ENCODE data around the gene SMYD4.
"Not testable (repeated sequence)": the region's sequence is repeated elsewhere in the genome, so short reads cannot be mapped to it uniquely, and the experiment has no call there.

SMYD4 gene

GRCh38 chr17:1820528-1821252 is 9.0 kb downstream of the SMYD4 start:
- DNase-seq (ENCODE audit: low spot score) = no peak

DNA sequence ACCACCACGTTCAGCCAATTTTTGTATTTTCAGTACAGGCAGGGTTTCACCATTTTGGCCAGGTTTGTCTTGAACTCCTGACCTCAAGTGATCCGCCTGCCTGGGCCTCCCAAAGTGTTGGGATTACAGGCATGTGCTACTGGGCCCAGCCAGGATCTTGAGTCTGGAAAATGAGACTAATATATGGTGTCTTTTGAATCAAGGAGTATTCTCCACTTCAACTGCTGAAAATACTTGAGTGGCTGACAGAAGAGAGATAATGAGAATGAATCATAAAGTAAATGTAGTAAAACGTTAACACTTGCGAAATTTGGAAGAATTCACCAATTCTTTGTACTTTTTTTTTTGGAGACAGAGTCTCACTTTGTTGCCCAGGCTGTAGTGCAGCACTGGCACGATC is 16.6 kb downstream of the SMYD4 start:
- DNase-seq (ENCODE audit: low spot score) = no peak

- no peak for DNase-seq (ENCODE audit: low spot score)
Measured at GRCh38 chr17:1810450-1811103, 19.1 kb downstream of the SMYD4 start.

DNA sequence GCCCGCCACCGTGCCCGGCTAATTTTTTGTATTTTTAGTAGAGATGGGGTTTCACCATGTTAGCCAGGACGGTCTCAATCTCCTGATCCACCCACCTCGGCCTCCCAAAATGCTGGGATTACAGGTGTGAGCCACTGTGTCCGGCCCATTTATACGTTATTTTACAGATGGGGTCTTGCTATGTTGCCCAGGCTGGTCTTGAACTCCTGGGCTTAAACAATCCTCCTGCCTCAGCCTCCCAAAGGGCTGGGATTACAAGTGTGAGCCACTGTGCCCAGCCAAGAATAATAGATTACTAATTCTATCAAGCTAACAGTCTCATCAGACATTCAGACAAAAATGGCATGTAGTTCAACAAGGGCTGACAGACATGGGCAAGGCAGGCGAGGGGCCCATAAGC is 19.9 kb downstream of the SMYD4 start:
- not testable (repeated sequence) for DNase-seq (ENCODE audit: low spot score)

- DNase-seq (ENCODE audit: low spot score) = no peak
Measured at GRCh38 chr17:1808644-1809043, 21.1 kb downstream of the SMYD4 start.

GRCh38 chr17:1807890-1808289 is 21.8 kb downstream of the SMYD4 start:
- no peak for DNase-seq (ENCODE audit: low spot score)

DNA sequence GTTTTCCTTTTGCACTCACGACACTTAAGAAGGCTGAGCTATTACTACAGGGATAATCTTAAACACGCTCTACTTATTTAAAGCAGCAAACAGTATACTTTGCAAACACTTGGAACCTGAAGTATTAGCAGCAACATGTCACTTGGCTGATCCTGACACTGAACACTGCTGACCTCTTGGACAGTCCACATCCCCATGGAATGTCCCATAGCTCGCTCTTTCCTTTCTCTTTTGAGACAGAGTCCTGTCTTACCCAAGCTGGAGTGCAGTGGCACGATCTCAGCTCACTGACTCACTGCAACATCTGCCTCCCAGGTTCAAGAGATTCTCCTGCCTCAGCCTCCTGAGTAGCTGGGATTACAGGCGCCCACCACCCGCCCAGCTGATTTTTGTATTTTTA is 26.4 kb downstream of the SMYD4 start:
- no peak for DNase-seq (ENCODE audit: low spot score)

GRCh38 chr17:1802429-1802828 is 27.3 kb downstream of the SMYD4 start:
- no peak for DNase-seq (ENCODE audit: low spot score)

DNA sequence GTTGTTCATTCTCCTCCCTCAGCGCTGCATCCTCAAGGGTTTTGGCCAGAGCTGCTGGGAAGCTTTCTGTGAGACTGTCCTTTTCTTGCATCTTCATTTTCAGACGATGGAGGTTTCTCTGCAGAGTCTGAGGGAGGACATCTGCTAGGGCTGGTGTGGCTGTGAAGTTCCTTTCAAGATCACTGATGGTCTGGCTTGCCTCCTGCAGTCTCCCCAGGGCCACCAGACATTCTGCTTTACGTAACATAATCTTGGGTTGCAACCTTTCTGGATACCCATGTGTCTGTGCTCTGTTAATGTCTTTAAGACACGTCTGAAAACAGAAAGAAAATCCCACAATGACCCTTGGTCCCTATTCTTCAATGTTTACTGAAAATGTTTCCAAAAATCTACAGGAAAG is 29.0 kb downstream of the SMYD4 start:
- no peak for DNase-seq (ENCODE audit: low spot score)

DNA sequence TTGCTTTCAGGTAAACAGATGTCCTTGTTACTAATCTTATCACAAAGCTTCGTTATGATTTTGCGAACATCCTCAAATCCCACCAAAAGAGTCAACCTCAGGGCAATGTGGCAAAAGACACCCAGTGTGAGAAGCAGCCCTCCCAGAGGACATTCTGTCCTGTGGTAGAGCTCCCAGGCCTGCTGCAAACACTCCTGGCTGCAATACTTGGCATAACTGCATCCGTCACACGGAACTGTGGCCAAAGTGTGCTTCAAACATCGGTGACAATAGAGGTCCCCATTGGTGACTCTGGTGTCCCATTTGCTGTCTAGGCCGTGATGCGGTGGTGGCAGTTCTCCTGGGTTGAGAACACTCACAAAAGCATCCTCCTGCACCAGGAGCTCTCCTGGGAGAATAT is 29.5 kb downstream of the SMYD4 start:
- no peak for DNase-seq (ENCODE audit: low spot score)

DNA sequence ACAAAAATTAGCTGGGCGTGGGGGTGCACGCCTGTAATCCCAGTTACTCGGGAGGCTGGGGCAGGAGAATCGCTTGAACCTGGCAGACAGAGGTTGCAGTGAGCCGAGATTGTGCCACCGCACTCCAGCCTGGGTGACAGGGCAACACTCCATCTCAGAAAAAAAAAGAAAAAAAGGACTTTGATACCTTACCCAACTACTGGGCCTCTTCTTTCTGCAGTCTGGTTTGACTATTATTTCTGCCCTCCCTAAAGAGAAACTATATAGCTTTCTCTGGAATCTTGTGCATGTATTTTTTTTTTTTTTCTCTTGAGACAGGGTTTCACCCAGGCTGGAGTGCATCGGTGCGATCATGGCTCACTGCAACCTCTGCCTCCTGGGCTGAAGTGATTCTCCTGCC is 31.9 kb downstream of the SMYD4 start:
- DNase-seq (ENCODE audit: low spot score) = not testable (repeated sequence)

- no peak for DNase-seq (ENCODE audit: low spot score)
Measured at GRCh38 chr17:1797323-1797722, 32.4 kb downstream of the SMYD4 start.

DNA sequence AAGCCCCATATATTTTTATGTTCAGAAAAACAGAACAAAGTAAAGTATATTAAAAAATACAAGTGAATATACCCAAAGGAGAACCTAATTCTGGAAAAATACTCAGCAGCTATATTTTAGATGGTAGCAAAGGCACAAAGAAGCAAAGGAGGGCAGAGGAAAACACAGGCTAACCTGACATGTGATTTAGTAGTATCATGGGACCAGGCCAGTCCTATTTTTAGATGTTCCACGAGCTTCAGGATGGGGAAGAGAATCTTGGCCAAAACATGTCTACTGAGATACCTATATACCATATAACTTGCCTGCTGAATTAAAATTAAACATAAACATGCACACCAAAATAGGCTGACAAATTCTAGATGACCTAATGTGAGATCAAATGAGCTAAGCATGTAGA is 32.9 kb downstream of the SMYD4 start:
- DNase-seq (ENCODE audit: low spot score) = no peak

DNA sequence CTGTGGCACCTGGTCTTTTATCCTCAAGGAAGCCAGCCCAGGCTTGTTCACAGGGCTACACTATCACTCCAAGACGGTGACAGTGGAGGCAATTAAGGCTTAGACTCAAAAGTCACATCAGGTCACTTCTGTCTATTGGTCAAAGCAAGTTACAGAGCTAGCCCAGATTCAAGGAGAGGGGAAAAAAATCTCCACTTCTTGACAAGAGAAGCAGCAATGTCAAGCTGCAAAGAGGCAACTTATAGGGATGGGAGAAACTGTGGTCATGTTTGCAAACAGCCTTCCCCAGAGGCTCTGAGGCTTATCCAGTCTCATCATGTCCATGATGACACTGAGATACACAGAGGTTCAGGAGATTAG is 36.3 kb downstream of the SMYD4 start:
- DNase-seq (ENCODE audit: low spot score) = no peak

DNA sequence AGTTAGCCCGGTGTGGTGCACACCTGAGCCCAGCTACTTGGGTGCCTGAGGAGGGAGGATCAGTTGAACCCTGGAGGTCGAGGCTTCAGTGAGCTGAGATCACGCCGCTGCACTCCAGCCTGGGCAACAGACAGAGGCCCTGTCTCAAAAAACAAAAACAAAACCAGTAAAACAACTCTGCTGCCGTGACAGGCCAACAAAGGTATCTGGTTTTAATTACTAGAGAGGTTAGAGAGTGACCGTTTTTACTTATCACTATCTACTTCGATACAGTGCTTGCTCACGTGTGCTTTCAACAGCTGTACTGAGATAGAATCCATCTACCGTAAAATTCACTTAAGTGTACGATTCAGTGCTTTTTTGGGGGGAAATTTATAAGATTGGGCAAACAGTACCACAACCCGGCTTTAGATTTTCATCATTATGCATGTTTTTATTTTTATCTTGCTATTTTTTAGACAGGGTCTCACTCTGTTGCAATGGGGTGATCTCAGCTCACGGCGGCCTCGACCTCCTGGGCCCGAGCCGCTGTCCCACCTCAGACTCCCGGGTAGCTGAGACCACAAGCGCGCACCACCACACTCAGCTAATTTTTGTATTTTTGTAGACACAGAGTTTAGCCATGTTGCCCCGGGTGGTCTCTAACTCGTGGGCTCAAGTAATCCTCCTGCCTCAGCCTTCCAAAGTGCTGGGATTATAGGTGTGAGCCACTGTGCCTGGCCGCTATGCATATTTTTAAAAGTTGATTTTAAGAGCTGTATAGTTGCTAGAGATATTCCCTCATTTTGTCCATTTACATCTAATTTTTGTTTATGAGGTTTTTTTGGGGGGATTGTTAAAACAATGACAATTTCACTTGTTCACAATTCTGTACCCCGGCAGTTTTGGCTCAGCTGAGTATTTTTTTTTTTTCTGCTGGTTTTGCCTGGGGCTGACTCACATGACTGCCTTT is 36.9 kb downstream of the SMYD4 start:
- DNase-seq (ENCODE audit: low spot score) = no peak

GRCh38 chr17:1789936-1790335 is 39.8 kb downstream of the SMYD4 start:
- no peak for DNase-seq (ENCODE audit: low spot score)

- no peak for DNase-seq (ENCODE audit: low spot score)
Measured at GRCh38 chr17:1787301-1787902, 42.3 kb downstream of the SMYD4 start.

GRCh38 chr17:1786708-1787107 is 43.0 kb downstream of the SMYD4 start:
- DNase-seq (ENCODE audit: low spot score) = no peak

DNA sequence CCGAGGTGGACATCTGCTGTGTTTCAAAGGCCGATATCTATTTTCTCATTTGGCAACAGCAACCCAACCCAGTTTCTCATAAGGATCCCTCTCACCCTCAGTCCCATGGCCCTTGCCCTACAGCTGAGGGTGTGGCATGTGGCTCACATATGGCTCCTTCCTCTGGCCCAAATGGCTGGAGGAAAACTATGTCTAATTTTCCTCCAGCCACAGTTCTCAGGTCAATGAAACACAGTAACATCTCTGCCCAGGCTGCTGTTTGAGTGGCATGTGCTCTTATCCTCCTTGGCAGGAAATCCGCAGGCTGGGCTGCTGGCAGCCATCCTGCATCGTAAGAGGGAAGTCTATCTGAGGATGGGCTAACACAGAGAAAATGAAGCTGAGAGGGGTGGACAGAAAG is 43.8 kb downstream of the SMYD4 start:
- no peak for DNase-seq (ENCODE audit: low spot score)

DNA sequence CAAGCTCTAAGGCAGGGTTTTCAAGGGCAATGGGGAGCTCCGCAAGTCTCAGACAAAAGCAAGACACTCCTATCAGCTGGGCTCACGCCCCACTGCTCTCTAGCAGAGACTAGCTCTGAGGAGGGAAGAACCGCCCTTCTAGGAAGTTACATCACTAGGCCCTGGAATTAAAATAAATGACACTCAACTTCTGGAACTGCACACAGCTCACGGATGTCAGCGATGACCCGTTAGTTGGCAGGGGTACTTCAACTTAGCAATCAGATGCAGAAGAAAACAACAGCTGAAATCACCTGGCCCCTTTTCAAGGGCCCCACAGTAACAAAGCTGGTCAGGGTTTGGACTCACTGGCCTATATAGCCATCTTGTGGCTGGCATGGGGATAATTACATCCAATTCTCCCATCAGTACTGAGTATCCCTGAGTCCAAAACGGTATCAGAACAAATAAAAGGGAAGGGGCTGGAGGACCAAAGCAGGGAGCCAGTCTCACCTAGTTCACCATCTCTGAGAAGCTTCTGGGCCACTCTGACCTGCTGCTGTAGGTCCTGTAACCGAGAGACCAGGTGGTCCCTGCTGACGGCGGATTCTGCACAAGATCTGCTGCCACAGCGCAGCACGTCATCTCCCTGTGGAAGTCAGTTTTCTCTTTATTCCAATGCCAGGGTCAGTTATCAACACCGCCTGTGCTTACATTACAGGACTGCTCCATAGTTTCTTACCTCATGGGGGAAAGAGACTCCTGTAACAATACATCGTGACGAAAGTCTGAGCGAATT is 45.7 kb downstream of the SMYD4 start:
- DNase-seq (ENCODE audit: low spot score) = no peak

GRCh38 chr17:1783271-1783670 is 46.4 kb downstream of the SMYD4 start:
- no peak for DNase-seq (ENCODE audit: low spot score)

DNA sequence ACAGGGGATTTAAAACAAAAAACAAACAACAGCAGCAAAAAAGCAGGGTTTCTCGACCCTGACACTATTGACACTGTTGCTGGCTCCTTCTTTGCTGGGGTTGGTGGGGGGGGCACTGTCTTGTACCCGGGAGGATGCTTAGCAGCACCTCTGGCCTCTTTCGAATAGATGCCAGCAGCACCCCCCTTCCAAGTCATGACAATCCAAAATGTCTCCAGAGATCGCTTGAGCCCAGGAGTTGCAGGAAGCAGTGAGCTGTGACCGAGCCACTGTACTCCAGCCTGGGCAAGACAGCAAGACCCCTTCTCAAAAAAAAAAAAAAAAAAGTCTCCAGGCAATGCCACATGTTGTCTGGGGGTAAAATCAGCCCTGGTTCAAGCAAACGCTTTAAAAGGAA is 47.5 kb downstream of the SMYD4 start:
- DNase-seq (ENCODE audit: low spot score) = no peak

All from activated CD4-positive, alpha-beta T cell treated with anti-CD3 and anti-CD28 coated beads, Interleukin-2, Interleukin-4, amounts not matched to agents 100 ng/mL and 50 ng/mL, durations not matched to agents 16 hours and 8 hours (primary cell).